ENCODE measurements around the gene RAB17.

RAB17 gene

GRCh38 chr2:237533668-237534161 is 56.8 kb downstream of the RAB17 start:
- DNase-seq = no peak

- DNase-seq = no peak
Measured at GRCh38 chr2:237532160-237532559, 58.4 kb downstream of the RAB17 start.

- no peak for DNase-seq
Measured at GRCh38 chr2:237530472-237531433, 59.8 kb downstream of the RAB17 start.

- DNase-seq = no peak
Measured at GRCh38 chr2:237529452-237530402, 60.8 kb downstream of the RAB17 start.

- DNase-seq = no peak
Measured at GRCh38 chr2:237527766-237528165, 62.8 kb downstream of the RAB17 start.

- no peak for DNase-seq
Measured at GRCh38 chr2:237527233-237527632, 63.3 kb downstream of the RAB17 start.

- no peak for DNase-seq
Measured at GRCh38 chr2:237525559-237526157, 64.9 kb downstream of the RAB17 start.

- DNase-seq = no peak
Measured at GRCh38 chr2:237524631-237525030, 65.9 kb downstream of the RAB17 start.

Data from stimulated activated CD4-positive, alpha-beta T cell treated with anti-CD3 and anti-CD28 coated beads, Interleukin-4, amount 100 ng/mL, for 1 hour (primary cell).